HG03565 (cell line): ENCODE data around the gene CLIP3.
"Not testable (repeated sequence)": the region's sequence is repeated elsewhere in the genome, so short reads cannot be mapped to it uniquely, and the experiment has no call there.

Experiments used
- ATAC-seq: cut with Tn5 transposase; IDR thresholded peaks from one replicate; pipeline ENCODE4 v1.9.1; 2021; ENCODE audit warnings: mild to moderate bottlenecking, moderate library complexity; ENCODE audit not compliant: unreplicated experiment

The CLIP3 gene

GRCh38 chr19:36047835-36048234 is 15.2 kb upstream of the CLIP3 start:
- no peak for ATAC-seq

GRCh38 chr19:36046443-36047050 is 13.9 kb upstream of the CLIP3 start:
- no peak for ATAC-seq

DNA sequence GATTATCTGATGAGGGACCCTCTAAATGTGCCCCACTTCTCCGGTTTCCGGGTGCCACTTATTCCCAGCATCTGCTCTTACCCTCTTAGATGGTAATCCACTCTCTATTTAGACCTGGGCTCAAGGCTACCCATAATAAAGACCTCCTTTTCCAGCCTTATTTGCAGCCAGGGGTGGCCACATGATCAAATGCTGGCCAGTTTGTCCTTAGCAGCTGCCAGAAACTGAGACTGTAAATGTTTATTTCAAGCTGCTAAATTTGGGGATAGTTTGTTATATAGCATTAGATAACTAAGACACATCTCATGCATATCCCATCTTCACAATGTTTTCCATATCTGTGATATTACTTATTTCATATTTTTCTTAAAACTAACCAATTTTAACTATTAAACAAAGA is 11.3 kb upstream of the CLIP3 start:
- ATAC-seq, result no peak

DNA sequence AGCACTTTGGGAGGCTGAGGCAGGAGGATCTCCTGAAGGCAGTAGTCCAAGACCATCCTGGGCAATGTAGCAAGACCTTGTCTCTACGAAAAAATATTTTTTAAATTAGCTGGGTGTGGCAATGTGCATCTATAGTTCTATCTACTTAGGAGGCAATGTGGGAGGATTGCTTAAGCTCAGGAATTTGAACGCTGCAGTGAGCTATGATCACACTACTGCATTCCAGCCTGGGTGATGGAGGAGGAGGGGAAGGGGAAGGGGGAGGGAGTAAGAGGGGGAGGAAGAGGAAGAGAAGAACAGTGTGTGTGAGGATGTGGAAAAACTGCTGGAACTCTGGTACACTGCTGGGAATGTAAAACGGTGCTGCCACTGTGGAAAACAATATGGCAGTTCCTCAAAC is 9.2 kb upstream of the CLIP3 start:
- no peak for ATAC-seq

DNA sequence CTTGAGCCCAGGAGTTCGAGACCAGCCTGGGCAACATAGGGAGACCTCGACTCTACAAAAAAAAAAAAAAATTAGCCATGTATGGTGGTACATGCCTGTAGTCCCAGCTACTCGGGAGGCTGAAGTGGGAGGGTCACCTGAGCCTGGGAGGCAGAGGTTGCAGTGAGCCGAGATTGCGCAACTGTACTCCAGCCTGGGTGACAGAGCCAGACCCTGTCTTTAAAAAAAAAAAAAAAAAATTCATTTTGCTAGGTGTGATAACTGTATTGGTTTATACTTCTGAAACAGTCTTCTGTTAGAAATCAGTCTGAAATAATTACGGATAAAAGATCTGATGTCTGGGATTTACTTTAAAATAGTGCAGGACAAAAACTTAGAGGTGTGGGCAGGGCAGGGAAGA is 8.4 kb upstream of the CLIP3 start:
- ATAC-seq, result not testable (repeated sequence)

GRCh38 chr19:36040495-36040894 is 7.8 kb upstream of the CLIP3 start:
- ATAC-seq, result no peak

GRCh38 chr19:36031308-36031707 is 1.4 kb downstream of the CLIP3 start:
- ATAC-seq, result no peak

DNA sequence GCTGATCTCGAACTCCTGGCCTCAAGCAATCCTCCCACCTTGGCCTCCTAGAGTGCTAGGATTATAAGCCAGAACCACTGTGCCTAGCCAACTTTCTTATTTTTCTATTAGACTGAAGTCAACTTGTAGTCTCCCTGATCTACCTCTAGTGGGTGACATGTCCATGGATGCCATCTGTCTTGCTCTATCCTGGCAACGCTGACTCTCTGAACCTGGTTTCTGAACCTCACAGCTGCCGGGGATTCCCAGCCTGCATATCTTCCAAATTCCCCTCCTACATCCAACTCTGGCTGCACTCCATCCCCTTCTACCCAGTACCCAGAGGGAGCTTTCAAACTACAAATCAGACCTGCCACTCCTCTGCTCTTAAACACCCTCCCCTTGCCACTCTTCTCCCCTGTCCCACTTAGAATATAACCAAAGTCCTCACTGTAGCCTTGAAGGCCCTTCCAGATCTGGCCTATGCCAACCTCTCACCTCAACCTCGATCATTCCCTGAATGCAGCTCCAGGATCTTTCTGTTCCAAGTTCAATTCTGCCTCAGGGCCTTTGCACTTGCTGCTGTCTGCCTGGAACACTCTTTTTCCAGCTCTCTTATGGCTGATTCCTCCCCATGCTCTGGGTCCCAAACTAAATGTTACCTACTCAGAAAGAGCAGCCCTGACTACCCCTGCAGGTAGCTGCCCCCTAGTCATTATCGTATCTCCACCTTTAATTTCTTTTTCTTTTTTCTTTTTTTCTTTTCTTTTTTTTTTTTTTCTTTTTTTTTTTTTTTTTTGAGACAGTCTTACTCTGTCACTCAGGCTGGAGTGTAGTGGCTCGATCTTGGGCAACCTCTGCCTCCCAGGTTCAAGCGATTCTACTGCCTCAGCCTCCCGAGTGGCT is 2.2 kb downstream of the CLIP3 start:
- no peak for ATAC-seq

GRCh38 chr19:36028313-36029041 is 4.2 kb downstream of the CLIP3 start:
- ATAC-seq, result no peak

DNA sequence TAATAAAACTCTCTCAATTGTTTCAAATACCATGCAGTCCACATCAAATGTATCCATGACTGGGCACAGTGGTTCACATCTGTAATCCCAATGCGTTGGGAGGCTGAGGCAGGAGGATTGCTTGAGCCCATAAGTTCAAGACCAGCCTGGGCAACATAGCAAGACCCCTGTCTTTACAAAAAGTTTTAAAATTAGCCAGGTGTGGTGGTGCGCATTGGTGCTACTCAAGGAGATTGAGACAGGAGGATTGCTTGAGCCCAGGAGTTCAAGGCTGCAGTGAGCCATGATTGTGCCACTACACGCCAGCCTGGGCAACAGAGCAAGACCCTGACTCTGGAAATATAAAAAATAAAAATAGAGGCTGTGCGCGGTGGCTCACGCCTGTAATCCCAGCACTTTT is 5.0 kb downstream of the CLIP3 start:
- ATAC-seq, result no peak

DNA sequence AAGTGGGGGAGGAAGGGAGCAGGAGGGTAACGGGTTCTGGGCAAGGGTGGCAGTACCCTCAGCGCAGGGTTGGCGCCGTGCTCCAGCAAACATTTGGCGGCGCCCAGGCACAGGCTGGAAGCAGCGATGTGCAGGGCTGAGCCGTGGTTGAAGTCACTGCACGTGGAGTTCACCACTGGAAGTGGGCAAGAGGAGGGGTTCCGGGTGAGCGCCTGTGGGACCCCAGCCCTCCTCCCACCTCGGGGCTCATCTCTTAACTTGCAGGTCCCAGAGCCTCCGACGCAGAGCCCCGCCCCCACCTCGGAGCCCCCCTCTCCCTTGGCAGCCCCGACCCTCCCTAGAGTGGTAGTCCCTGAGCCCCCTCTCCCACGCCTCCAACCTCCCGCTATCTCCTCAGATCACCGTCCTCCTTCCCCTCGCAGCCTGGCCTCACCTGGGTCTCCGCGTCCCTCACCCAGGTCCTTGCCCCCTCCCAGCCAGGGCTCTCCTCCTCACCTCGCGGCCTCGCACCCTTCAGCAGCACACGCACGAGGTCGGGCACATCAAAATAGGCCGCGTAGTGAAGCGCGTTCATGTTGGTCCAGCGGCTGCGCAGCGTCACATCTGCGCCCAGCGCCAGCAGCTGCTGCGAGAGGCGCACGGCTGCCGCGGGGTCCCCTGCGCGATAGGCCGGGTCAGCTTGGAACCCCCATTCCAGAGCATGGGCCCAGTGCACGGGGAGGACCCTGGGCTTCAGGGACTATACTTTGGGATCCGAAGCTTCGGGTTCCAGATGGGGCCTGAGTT is 6.4 kb downstream of the CLIP3 start:
- no peak for ATAC-seq

DNA sequence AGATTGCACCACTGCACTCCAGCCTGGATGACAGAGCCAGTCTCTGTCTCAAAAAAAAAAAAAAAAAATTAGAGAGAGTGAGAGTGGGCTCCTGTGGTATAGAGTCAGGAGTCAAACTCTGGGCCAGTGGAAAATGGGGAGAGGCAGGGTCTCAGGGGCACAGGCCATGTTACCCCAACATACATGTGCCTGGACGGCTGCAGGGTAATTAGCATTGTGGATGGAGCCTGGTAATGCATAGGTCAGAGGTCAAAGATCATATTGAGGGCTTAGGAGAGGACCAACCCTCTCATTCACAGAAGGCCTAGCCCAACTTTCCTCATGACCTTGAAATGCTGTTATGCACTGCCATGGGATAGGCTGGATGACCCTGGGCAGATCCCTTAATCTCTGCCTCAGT is 7.1 kb downstream of the CLIP3 start:
- no peak for ATAC-seq

DNA sequence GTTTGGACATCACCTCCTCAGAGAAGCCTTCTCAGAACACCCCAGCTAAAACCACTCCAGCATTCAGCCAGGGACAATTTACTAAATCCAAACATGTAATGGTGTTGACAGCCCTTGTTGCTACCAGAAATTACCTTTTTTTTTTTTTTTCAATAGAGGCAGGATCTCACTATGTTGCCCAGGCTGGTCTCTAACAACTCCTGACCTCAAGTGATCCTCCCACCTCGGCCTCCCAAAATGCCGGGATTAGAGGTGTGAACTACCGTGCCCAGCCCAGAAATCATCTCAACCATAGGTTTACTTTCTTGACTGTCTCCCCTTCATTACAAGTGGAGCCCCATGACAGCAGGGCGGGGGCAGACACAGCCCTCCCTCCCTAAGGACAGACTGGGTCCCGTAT is 9.2 kb downstream of the CLIP3 start:
- no peak for ATAC-seq

DNA sequence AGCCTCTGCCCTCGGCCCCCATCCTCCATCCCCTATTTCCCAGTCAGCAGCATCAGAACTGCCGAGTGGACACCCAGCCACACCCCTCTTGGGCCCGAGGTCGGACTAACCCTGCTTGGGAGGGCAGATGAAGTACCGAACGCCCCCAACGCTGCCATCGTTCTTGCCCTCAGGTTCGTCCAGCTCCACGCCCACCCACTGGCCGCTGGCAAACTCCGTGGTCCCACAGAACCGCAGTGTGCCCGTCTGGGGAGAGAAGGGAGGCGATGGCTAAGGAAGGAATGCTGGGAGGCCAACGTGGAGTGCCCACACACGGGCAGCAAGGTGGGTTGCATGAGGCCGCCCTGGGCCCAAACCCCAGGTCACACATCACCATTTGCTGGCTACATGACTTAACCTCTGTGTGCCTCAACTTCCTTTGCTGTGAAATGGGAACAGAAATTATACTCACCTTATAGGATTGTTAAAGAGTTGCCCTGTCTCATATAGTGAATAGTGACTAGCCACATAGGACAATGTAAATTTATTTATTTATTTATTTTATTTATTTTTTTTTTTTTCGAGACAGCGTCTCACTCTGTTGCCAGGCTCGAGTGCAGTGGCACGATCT is 13.5 kb downstream of the CLIP3 start:
- no peak for ATAC-seq

DNA sequence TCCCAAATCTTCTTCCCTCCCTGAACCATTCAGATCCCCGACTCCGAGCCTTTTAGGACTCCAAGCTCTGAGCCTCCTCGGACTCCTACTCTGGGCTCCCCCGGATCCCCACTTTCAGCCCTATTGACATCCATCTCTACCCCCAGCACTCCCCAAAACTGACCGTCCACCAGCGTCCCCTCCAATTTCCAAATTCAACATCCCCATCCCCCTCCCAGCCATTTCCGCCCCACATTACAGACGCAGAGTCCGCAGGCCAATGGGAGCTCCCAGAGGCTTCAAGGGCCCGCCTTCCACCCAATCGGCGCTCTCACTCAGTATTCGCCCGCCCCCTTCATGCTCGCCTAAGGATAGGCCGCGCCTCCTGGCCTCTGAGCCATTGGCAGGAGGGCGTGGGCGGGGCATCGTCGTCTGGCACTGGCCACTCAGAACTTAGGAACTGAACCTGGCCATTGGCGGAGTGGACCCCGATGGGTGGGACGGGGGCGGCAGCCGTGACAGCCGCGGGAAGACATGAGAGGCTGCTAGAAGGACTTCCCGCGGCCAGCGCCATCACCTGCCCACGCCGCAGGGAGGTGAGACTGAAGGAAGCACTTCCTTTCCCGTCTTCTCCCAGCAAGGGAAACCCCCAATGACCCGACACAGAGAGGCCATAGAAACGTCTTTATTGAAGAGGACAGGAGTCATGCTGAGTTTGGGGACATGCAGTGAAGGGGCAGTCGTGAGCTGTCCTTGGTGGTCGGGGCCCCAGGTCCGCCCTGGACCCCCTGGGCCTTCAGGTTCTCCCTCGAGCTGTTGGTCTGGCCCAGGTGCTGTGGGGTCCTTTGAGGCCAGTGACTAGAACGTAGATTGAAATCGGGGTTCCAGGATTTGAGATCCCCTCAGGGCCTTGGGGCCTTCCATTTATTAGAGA is 18.4 kb downstream of the CLIP3 start, which contains the start of gene ALKBH6:
Gene ALKBH6 (minus strand): TSS at position 202 of the 913 bp plus-strand sequence. CDS start 816 bp downstream, outside the sequence.
- ATAC-seq, result peak; percentile 91

- no peak for ATAC-seq
Measured at GRCh38 chr19:36013280-36014011, 19.2 kb downstream of the CLIP3 start.

GRCh38 chr19:36010402-36010801 is 22.3 kb downstream of the CLIP3 start:
- ATAC-seq, result no peak

GRCh38 chr19:36009633-36010379 is 22.9 kb downstream of the CLIP3 start:
- ATAC-seq, result no peak
